HG03432 (cell line): ENCODE data around the gene SIMC1.

Experiments used
- ATAC-seq: cut with Tn5 transposase; IDR thresholded peaks from one replicate; pipeline ENCODE4 v1.9.1; 2021; ENCODE audit warnings: mild to moderate bottlenecking, moderate library complexity; ENCODE audit not compliant: unreplicated experiment

Gene SIMC1

GRCh38 chr5:176361437-176362232, 123.4 kb downstream of the SIMC1 start, which contains the start of gene KIAA1191:
KIAA1191 (minus strand) TSS chr5:176361764; CDS start chr5:176359508, 2,256 bp downstream.
- peak; percentile 90 for ATAC-seq

DNA sequence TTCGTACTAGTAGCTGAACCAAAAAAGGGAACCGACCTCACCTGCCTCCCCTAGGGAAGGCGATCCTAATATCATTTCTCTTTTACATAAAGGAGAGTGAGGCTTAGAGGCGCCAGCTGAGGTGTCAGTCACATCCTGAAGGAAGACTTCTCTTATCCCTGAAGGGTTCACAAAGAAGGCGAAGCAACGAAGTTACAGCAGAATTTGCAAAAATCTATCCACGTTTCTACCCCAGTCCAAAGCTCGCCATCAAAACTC, 123.9 kb downstream of the SIMC1 start:
- ATAC-seq = peak; percentile 8

- no peak for ATAC-seq
These were observed 126.6 kb downstream of the SIMC1 start for GRCh38 chr5:176364765-176365350.

DNA sequence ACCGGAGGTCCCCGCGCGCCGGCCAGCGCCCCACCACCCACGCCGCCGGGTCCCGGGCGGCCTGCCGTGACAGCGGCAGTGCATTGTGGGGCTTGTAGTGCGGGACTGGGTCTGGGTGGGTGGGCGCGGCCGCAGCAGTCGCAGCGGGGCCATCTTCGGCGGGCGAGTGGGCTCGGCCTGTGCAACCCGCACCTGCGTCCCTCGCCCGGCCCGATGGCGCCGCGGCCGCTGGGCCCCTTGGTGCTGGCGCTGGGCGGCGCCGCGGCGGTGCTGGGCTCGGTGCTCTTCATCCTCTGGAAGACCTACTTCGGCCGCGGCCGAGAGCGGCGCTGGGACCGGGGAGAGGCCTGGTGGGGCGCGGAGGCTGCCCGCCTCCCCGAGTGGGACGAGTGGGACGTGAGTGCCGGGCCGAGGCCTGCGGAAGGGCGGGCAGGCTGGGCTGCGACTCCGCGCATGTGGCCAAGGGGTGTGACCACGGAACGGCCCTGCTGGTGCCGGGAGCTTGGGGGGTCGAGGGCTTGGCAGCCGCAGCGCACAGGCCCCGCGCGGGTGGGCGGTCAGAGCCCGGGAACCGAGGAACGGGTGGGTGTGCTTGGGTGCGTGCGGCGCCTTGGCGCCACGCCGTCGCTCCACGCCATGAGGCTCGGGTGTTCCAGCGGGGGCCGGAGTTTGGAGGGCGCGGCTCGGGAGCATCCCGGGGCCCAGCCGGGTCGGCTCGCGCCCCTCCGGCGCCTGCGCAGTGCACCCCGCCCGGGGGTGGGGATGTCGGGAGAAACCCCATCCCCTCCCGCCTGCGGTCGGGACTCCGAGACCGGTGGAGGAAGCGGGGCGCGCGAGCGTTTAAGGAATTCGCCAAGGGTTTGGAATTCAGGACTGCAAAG, 127.4 kb downstream of the SIMC1 start, which contains the start of gene ARL10:
TSS of gene ARL10 (plus strand) at position 137 of the 881 bp plus-strand sequence. CDS start at position 214, 77 bp downstream.
- ATAC-seq = peak; percentile 44

GRCh38 chr5:176366232-176366894, 128.1 kb downstream of the SIMC1 start:
- no peak for ATAC-seq

DNA sequence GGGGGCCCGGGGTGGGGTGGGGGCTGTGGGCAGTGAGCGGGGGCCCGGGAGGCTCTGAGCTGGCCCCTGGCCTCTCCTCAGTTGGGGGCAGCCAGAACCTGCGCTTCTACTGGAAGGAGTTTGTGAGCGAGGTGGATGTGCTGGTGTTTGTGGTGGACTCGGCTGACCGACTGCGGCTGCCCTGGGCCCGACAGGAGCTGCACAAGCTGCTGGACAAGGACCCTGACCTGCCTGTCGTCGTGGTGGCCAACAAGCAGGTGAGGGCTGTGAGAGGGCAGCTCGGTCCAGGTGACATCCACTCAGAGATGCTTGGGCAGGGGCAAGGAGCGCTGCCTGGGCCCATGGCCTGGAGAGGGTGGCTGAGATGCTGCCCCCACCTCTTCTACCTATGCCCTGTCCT, 130.5 kb downstream of the SIMC1 start:
- no peak for ATAC-seq

DNA sequence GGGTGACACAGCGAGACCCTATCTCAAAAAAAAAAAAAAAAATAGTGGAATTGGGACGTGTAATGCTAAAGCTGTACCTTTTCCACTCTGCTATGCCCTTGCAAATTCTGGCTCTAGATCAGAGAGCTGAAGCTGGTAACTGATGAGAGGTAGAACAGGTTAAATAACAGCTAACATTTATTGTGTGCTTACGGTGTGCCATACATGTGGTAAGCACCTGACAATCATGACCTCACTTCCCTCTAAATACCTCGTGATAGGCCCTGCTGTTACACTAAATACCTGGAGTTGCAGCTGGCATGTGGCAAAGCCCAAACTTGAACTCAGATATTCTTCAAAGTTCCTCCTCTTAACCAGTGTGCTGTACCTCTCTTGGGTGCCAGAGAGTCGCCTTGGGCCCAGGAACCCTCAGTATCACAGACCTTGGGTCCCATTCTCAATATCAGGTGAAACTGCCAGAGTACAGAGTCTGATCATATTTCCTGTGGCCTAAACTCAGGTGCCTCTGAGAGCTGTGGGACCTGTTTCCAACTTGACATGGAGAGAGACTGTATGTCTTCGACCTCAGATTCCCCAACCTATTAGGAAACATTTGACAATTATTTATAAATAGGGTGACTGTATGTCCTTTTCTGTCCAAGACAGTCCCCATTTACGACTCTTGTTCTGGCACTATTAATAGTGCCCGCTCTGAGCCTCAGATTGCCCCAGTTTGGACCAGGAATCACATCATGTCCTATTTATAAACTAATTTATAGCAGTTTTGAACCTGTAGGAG, 131.9 kb downstream of the SIMC1 start:
- ATAC-seq = no peak

- no peak for ATAC-seq
These were observed 133.7 kb downstream of the SIMC1 start for GRCh38 chr5:176371621-176372539.

DNA sequence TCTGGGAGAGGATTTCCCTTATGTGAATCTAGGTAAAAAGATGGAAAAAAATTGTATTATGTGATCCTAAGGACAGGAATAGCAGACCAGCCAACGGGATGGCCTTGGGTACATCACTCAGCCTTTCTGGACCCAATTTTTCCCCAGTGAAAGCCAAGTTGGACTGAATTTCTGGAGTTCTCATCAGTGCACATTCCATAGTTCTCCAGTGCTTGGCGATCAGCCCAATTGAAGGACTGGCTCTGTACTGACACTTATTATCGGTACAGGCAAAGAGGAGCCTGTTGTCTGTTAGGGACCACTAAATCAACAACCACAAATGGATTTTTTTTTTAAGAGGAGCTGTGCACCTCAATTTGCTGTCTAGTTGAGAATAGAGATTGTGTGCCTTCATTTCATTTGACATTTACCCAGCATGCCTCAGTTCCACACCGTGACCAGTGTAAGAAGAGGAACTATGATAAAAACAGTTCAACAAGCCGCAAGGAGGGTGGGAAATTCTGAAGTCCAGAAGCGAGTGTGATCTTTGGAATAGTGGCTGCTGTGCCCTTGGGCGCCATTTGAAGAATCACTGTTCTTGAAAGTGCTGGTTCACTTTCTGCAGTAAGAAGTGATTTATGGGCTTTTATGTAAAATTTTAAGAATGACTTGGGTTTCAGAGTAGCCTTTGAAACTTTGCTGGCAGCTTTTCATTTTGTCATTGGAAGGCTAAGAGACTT, 135.0 kb downstream of the SIMC1 start:
- ATAC-seq = no peak

- ATAC-seq = no peak
These were observed 141.7 kb downstream of the SIMC1 start for GRCh38 chr5:176379881-176380280.

DNA sequence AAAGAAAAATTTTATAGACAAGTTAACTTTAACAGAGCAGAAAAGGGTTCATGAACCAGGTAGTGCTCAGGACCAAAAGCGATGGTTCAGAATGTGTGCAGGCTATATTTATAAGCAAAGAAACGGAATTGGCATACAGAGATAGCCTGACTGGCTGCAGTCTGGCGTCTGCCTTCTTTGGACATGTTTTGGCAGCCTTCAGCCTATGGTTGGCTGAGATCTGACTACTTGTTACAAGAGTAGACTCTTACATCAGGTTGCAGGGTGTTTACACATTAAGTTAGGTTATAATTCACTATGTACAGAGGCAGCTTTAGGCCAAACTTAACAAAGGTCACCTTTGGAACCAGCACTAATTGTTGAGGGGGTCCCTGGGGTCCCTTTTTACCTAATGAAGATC, 143.2 kb downstream of the SIMC1 start:
- no peak for ATAC-seq

DNA sequence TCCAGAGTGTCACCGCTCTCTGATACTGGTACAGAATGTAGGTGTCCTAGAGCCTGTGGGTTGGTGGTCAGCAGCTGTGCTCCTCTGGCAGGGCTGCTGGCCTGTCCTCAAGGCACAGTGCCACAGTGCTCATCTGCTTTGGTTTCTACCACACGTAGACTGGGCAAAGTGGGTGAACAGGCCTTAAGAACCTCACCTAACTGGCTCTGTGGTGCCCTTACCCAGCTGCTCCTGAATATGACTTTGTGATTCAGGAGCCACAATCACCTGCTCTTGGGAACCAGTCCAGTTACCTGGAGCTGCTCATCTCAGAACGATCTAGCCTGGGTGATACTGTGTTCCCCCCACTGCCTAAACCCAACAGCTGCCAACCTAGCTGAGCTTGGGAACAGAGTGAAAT, 143.8 kb downstream of the SIMC1 start:
- ATAC-seq = no peak

GRCh38 chr5:176382721-176383120, 144.5 kb downstream of the SIMC1 start:
- ATAC-seq = no peak

GRCh38 chr5:176383248-176383905, 145.2 kb downstream of the SIMC1 start:
- no peak for ATAC-seq

DNA sequence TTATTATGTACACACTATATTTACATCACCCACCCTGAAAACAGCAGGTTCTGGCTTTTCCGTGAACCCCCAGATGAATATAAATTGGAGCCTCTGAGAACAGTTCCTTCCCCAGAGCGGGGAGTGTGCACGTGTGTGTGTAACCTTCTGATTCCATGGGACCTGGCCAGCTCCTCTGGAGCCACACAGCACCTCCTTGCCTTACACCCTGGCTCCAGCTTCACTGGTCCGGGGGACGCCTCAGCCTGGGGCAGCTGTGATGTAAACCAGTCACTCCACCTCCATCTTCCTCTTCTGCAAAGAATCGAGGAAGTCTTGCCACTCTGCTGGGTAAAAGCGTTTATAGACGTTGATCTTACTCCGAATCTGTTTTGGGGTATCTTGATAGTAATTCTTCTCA, 145.7 kb downstream of the SIMC1 start:
- no peak for ATAC-seq

- no peak for ATAC-seq
These were observed 146.2 kb downstream of the SIMC1 start for GRCh38 chr5:176384366-176384930.

DNA sequence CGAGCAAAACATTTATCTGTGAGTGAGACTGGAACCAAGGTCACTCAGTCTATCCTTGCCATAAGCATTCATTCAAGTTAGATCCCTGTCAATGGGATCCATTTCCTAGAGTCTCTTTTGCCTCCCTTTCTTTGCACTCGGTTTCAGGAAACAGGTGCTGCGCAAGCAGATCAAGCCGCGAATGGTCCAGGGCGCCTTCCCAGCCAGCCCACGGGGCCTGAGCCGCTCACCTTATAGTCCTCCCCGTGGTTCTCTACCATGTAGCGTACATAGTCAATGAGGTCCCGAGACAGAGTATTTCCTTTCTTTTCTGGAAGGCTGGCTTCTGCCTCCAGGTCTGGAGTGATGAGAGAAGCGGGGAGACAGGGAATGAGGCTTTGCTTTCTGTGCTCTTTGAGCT, 146.8 kb downstream of the SIMC1 start:
- ATAC-seq = no peak

- ATAC-seq = no peak
These were observed 148.3 kb downstream of the SIMC1 start for GRCh38 chr5:176386491-176386890.
